Stomach (tissue), 4 donors: ENCODE measurements around the gene LRP10.

Experiments
- CTCF ChIP-seq, 7 experiments: fragments of 450-650 bp in 4 of 7; fragments of 200-600 bp in 3 of 7; sonication (generic) in 3 of 7; IDR thresholded peaks; one replicate each; pipeline ENCODE4 v1.5.1; 2016 to 2019; ENCODE audit warnings: antibody characterized with exemption in 7 of 7, control low read depth in 2 of 7, mild to moderate bottlenecking in 1 of 7
- EP300 ChIP-seq: sonication (generic); formaldehyde crosslinking; IDR thresholded peaks from one replicate; pipeline ENCODE4 v1.6.1; 2017; ENCODE audit warnings: antibody characterized with exemption

- TF ChIP-seq CTCF (IDR thresholded peaks at IDR 0.05) (no peak), EP300 (no peak)
Observed at GRCh38 chr14:22925513-22925912, 54.0 kb downstream of the LRP10 start.
